ENCODE measurements around the gene SDF4.

DNA sequence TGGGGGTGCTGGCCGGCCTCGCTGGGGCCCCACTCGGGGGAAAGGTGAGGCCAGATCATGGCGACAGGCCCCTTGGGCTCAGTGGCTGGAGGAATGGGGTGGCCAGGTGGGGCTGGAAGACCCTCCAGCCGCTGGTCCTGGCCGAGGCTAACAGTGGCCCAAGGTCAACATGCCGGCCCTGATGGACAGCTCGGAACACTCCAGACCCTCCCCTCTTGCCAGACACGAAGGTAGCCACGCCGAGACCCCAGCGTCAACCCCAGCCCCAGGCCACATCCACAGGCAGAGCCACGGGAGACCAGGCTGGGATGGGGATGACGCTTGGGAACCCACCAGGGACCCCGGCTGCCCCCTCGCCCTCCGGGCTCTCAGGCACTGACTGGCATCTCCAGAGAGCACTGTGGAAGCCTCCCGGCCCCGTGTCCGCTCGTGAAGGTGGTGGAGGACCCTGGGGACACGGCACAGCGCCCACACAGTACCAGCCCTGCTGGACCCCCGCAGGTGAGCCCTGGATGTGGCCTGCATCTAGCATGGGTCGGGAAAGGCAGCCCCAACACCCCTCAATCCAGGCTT, 15.6 kb upstream of the SDF4 start:
- TF ChIP-seq, protein P1, sequence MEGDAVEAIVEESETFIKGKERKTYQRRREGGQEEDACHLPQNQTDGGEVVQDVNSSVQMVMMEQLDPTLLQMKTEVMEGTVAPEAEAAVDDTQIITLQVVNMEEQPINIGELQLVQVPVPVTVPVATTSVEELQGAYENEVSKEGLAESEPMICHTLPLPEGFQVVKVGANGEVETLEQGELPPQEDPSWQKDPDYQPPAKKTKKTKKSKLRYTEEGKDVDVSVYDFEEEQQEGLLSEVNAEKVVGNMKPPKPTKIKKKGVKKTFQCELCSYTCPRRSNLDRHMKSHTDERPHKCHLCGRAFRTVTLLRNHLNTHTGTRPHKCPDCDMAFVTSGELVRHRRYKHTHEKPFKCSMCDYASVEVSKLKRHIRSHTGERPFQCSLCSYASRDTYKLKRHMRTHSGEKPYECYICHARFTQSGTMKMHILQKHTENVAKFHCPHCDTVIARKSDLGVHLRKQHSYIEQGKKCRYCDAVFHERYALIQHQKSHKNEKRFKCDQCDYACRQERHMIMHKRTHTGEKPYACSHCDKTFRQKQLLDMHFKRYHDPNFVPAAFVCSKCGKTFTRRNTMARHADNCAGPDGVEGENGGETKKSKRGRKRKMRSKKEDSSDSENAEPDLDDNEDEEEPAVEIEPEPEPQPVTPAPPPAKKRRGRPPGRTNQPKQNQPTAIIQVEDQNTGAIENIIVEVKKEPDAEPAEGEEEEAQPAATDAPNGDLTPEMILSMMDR (conservative IDR thresholded peaks at IDR 0.05 in 1 of 2, IDR thresholded peaks at IDR 0.05 in 1 of 2; ENCODE audit: low read depth in 1 of 2, low read length in 2 of 2), result no peak
- TF ChIP-seq EZH2 (IDR thresholded peaks at IDR 0.05; ENCODE audit: low read length, missing control alignments), result no peak

Measured in fibroblast of lung (primary cell).